ENCODE results near the gene HMBS.
"Not testable (repeated sequence)": the region's sequence is repeated elsewhere in the genome, so short reads cannot be mapped to it uniquely, and the experiment has no call there.

The HMBS gene

DNA sequence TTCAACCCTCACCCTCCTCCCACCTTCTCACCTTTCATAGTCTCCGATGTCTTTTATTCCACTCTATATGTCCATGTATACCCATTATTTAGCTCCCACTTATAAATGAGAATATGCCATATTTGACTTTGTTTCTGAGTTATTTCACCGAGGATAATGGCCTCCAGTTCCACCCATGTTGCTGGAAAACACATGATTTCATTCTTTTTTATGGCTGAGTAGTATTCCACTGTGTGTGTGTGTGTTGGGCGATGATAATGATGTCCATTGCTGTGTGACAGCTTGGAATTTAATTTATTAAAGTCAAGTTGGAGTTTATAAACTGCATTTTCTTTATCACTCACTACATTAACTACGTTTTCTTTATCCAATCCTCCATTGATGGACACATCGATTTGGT, 33.5 kb downstream of the HMBS start:
- DNase-seq (ENCODE audit: extremely low read depth in 1 of 2, low read depth in 1 of 2): no peak

GRCh38 chr11:119118946-119119345, 34.3 kb downstream of the HMBS start:
- DNase-seq (ENCODE audit: extremely low read depth in 1 of 2, low read depth in 1 of 2): no peak

- no peak for DNase-seq (ENCODE audit: extremely low read depth in 1 of 2, low read depth in 1 of 2)
These were observed 35.9 kb downstream of the HMBS start for GRCh38 chr11:119120639-119121007.

GRCh38 chr11:119121008-119121810, 36.5 kb downstream of the HMBS start, which contains the start of gene HINFP:
Gene HINFP (plus strand): TSS chr11:119121580. CDS start chr11:119126945, 5,365 bp downstream.
- DNase-seq (ENCODE audit: extremely low read depth in 1 of 2, low read depth in 1 of 2): peak; percentile 99

DNA sequence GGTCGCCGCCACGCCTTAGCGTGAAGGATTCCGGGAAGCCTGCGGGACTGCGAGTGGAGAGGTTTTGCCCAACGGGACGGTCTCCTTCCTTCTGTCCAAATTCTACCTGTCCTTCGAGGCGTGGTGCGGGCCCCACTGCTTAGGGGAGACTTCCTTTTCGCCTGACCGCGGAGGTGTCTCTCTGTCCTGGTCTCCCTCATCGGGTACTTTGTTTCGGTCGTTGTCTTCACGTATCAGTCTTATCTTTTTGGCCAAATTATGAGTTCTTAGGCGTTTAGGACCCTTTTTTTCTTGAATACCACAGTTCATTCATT, 37.1 kb downstream of the HMBS start:
- no peak for DNase-seq (ENCODE audit: extremely low read depth in 1 of 2, low read depth in 1 of 2)

DNA sequence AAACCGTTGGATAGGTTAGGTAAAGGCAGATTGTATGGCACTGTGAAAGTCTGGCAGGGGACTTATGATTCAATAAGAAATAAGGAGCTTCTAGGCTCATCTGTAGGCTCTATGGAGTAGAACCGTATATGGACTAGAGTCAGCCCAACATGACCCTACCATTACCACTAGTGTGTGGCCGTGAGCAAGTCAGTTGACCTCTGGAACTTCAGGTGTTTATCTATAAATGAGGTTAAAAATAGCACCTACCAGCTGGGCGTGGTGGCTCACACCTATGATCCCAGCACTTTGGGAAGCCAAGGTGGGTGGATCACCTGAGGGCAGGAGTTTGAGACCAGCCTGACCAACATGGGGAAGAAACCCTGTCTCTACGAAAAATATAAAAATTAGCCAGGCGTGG, 41.1 kb downstream of the HMBS start:
- no peak for DNase-seq (ENCODE audit: extremely low read depth in 1 of 2, low read depth in 1 of 2)

- no peak for DNase-seq (ENCODE audit: extremely low read depth in 1 of 2, low read depth in 1 of 2)
These were observed 42.1 kb downstream of the HMBS start for GRCh38 chr11:119126675-119127268.

DNA sequence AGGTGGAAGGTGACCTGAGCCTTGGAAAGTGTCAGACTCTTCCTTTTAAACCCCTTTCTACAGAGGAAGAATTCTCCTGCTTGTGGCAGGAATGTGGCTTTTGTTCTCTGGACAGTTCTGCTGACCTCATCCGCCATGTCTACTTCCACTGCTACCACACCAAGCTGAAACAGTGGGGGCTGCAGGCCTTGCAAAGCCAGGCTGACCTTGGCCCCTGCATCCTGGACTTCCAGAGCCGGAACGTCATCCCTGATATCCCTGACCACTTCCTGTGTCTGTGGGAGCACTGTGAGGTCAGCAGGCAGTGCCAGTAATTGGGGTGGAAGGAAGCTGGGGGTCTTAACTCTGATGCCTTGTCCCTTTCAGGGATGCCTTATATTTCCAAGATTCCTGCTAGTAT, 46.0 kb downstream of the HMBS start:
- no peak for DNase-seq (ENCODE audit: extremely low read depth in 1 of 2, low read depth in 1 of 2)

DNA sequence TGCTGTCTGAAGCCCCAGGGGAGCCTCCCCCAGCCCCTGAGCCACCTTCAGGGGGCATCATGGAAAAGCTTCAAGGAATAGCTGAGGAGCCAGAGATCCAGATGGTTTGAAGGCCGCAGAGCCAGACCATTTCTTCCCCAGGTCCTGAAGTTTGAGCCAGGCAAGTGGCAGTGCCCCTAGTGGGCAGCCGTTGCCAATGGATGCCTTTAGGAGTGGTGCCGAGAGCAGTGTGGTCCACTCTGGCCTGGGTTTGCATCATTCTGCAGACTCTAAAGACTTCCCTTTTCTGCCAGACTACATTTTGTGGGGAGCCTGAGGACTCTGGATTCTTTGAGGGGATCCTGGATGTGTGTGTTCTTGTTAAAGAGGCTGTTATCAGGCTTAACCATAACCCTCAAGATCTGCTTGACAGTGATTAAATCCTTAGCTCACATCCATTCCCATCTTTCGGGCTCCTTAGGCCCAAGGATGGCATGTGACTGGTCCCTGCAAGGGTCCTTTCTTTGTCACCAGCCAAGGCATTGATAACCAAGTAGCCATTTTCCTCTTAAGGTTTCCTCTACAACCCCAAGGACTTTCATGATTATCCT, 49.8 kb downstream of the HMBS start:
- no peak for DNase-seq (ENCODE audit: extremely low read depth in 1 of 2, low read depth in 1 of 2)

GRCh38 chr11:119139276-119139675, 54.6 kb downstream of the HMBS start:
- not testable (repeated sequence) for DNase-seq (ENCODE audit: extremely low read depth in 1 of 2, low read depth in 1 of 2)

Measured in activated CD8-positive, alpha-beta memory T cell treated with anti-CD3 and anti-CD28 coated beads for 1 hour (primary cell).